ENCODE measurements around the gene HPCAL4. TPM values are rescaled to one million over a fixed set of nuclear protein-coding genes. Genes with fewer than 3 reads are reported as not detected.

HPCAL4 gene
- under 1 TPM; 0.07 to 0.16 TPM for total RNA-seq

GRCh38 chr1:39691383-39692151 is at the start of gene HPCAL4:
TSS of gene HPCAL4 (minus strand) at chr1:39691433. CDS start at chr1:39684603, 6,830 bp downstream.
- Histone ChIP-seq H3K36me3 (no peaks in the 10 kb centered on the region), H3K4me1 (peaks cover 10% of the 10 kb centered on the region), H3K27me3 (peaks cover 15% of the 10 kb centered on the region), H3K9me3 (no peaks in the 10 kb centered on the region), H3K27ac (no peak within 1 kb of the TSS), H3K9ac (ENCODE audit: low read depth in 2 of 2, low read length in 2 of 2) (no peak within 1 kb of the TSS), H3K4me3 (peak within 1 kb of the TSS; percentile 41)
- intact Hi-C loops (cut with DNase I), result no loop called here
- peak; percentile 94 for DNase-seq
- no peak for TF ChIP-seq CTCF (IDR thresholded peaks at IDR 0.05)

- H3K4me1 ChIP-seq, result no peaks in the 10 kb centered on the region
- TF ChIP-seq CTCF (IDR thresholded peaks at IDR 0.05), result no peak
- intact Hi-C loops (cut with DNase I), result no loop called here
- no peaks in the 10 kb centered on the region for H3K9me3 ChIP-seq
- peak within 1 kb of the TSS; percentile 48 to 85 for H3K9ac ChIP-seq (ENCODE audit: low read depth in 2 of 2, low read length in 2 of 2)
- H3K4me3 ChIP-seq, result peak within 1 kb of the TSS; percentile 69
- peak; percentile 98 for DNase-seq
- peaks cover 5% of the 10 kb centered on the region for H3K27me3 ChIP-seq
- H3K27ac ChIP-seq, result peak within 1 kb of the TSS; percentile 37
- H3K36me3 ChIP-seq, result no peaks in the 10 kb centered on the region
Observed at GRCh38 chr1:39738622-39739366, 47.6 kb upstream of the HPCAL4 start, which contains the start of gene PPIE. TSS of gene PPIE (plus strand) at chr1:39738882. CDS start at chr1:39738901, 19 bp downstream.

GRCh38 chr1:39737546-39738169 is 46.4 kb upstream of the HPCAL4 start:
- Histone ChIP-seq H3K36me3 (no peaks in the 10 kb centered on the region), H3K9me3 (no peaks in the 10 kb centered on the region), H3K27me3 (peaks cover 11% of the 10 kb centered on the region), H3K9ac (ENCODE audit: low read depth in 2 of 2, low read length in 2 of 2) (no peak overlapping the region), H3K4me3 (no peak overlapping the region), H3K4me1 (no peaks in the 10 kb centered on the region), H3K27ac (no peak overlapping the region)
- intact Hi-C loops (cut with DNase I), result no loop called here
- TF ChIP-seq CTCF (IDR thresholded peaks at IDR 0.05), result no peak
- no peak for DNase-seq

DNA sequence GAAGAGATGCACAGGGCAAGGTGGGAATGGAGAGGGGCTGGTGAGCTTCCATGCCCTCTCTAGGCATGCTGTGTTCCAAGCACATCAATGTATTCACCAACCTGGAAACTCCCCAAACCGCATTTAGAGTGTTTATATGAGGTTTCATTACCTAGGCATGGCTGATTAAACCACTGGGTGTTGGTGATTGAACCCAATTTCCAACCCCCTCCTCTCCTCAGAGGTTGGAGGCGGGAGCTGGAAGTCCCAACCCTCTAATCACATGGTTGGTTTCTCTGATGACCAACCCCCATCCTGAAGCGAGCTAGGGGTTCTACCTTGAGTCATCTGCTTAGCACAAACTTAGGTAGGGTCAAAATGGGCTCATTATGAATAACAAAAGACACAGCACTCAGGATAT is 44.5 kb upstream of the HPCAL4 start:
- no peak overlapping the region for H3K4me3 ChIP-seq
- H3K27me3 ChIP-seq, result peaks cover 11% of the 10 kb centered on the region
- H3K9ac ChIP-seq (ENCODE audit: low read depth in 2 of 2, low read length in 2 of 2), result no peak overlapping the region
- H3K4me1 ChIP-seq, result no peaks in the 10 kb centered on the region
- TF ChIP-seq CTCF (IDR thresholded peaks at IDR 0.05), result no peak
- DNase-seq, result no peak
- intact Hi-C loops (cut with DNase I), result no loop called here
- H3K27ac ChIP-seq, result no peak overlapping the region
- no peaks in the 10 kb centered on the region for H3K9me3 ChIP-seq
- H3K36me3 ChIP-seq, result no peaks in the 10 kb centered on the region

- Histone ChIP-seq H3K27me3 (peaks cover 15% of the 10 kb centered on the region), H3K4me3 (no peak overlapping the region), H3K9ac (ENCODE audit: low read depth in 2 of 2, low read length in 2 of 2) (no peak overlapping the region), H3K36me3 (no peaks in the 10 kb centered on the region), H3K27ac (no peak overlapping the region), H3K4me1 (no peaks in the 10 kb centered on the region), H3K9me3 (no peaks in the 10 kb centered on the region)
- intact Hi-C loops (cut with DNase I), result no loop called here
- no peak for TF ChIP-seq CTCF (IDR thresholded peaks at IDR 0.05)
- DNase-seq, result no peak
Observed at GRCh38 chr1:39733161-39733560, 41.9 kb upstream of the HPCAL4 start.
